Measurements from ENCODE around the gene ALKBH2.

Gene ALKBH2

DNA sequence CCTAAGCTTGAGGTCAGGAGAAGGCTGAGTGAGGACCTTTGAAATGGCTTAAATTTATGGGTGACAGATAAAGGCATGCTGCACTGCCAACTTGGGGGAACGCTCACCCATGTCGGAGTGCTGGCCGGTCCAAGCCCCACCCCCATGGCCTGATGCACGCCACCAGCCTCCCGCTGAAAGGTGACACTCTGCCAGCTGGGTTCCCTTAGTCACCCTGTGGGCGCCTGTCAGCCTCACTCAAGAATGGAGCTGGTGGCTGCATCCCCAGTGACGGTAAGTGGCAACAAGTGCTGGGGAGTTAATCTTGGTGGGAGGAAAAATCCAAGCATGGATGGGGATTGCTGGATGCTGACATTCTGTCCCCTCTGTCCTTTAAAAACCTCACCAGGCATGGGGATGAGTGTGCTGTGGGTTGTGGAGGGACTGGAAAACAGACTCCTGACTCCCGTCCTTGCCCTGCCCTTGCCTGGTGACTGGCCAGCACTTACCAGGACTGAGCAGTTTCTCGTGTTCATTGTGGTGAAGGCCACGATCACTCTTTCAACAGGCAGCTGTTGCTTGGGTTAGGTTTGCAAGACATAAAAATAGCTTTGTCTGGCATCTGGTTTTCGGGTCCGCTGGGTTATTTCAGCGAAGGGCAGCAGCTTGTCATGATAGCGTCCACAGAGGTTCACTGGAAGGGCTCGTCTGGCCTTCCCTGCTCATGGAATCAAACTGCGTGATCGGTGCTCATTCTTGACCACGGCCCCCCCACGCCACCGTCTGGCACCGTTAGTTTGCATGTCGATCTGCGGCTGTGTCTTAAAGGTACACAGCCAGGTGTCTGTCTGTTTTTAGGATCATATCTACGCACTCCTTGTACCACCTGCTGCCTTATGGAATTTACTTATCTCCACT, 38.1 kb upstream of the ALKBH2 start:
- TF ChIP-seq, protein P1, sequence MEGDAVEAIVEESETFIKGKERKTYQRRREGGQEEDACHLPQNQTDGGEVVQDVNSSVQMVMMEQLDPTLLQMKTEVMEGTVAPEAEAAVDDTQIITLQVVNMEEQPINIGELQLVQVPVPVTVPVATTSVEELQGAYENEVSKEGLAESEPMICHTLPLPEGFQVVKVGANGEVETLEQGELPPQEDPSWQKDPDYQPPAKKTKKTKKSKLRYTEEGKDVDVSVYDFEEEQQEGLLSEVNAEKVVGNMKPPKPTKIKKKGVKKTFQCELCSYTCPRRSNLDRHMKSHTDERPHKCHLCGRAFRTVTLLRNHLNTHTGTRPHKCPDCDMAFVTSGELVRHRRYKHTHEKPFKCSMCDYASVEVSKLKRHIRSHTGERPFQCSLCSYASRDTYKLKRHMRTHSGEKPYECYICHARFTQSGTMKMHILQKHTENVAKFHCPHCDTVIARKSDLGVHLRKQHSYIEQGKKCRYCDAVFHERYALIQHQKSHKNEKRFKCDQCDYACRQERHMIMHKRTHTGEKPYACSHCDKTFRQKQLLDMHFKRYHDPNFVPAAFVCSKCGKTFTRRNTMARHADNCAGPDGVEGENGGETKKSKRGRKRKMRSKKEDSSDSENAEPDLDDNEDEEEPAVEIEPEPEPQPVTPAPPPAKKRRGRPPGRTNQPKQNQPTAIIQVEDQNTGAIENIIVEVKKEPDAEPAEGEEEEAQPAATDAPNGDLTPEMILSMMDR (IDR thresholded peaks at IDR 0.05) = no peak
- DNase-seq (ENCODE audit: low spot score) = no peak
- H3K27ac ChIP-seq = peak overlapping the region; percentile 1 to 69
- peak overlapping the region; percentile 35 for H3K4me3 ChIP-seq

DNA sequence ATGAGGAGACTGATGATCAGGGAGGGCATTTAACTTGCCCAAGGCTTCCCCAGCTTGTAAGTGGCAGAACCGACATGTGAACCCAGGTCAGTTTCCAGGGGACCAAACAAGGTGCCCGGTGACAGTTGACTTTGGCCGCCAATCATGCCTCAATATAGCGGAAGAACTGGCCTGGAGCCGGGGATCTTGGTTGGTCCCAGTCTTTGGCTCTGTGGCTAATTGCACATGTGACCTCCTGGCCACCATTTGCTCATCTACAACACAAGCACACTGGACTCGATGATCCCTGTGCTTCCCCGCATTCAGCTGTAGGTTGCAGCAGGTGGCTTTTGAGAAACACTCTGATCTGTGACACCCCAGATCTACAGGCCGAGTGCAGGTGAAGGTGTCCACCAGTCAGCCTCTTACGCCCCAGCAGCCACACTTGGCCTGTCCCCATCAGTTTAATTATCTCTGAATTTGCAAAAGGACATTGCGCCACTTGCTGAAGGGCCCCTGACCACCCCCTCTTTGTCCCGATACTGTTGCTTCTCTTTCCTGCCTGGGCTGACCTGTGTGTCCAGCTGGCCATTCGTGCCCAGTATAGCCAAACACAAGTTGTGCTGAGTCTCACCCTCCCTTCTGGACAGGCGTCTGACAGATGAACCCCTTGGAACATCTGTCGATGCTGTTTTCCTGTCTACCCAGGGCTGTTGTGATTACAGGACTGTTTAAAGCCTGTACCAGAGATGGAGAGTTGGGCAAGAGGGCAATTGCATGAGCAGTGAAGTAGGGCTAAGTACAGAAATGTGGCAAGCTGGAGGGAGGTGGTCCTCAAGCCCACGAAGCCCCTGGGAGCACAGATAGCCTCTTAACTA, 37.3 kb upstream of the ALKBH2 start:
- TF ChIP-seq, protein P1 (IDR thresholded peaks at IDR 0.05) = no peak
- H3K27ac ChIP-seq = peak overlapping the region in 1 of 2 donors; percentile 1

DNA sequence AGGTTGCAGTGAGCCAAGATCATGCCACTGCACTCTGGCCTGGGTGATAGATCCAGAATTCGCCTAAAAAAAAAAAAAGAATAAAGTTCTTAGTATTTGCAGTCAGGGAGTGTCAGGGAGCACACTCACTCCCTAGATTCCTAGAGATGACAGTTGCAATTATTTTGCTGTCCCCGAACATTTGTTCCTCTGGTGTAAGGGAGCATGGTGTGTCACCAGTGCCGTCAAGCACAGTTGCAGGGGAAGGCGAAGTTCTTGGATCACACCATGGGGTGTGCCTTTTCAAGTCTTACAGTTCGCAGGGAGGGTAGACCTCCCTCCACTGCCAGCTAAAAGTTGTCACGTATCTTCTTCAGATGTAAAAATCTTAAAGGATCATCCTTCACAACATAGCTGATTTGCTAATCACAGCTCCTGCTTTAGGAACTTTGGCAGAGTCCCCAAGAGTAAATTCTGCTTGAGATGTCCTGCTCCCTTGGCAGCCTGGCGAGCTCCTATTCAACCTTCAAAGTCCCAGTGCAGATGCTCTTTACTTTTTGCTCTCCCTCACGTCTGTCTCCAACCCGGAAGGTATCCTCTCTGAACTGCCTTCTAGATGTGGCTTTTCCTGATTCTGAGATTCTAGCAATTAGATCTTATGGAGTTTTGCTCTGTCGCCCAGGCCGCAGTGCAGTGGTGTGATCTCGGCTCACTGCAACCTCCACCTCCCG, 34.4 kb upstream of the ALKBH2 start:
- no peak overlapping the region for H3K4me3 ChIP-seq
- DNase-seq (ENCODE audit: low spot score) = peak; percentile 14
- TF ChIP-seq, protein P1 (IDR thresholded peaks at IDR 0.05) = no peak
- no peak overlapping the region for H3K27ac ChIP-seq

More for the DNA sequence above, 37.3 kb upstream of the ALKBH2 start:
- DNase-seq (ENCODE audit: low spot score) = no peak
- no peak overlapping the region for H3K4me3 ChIP-seq

DNA sequence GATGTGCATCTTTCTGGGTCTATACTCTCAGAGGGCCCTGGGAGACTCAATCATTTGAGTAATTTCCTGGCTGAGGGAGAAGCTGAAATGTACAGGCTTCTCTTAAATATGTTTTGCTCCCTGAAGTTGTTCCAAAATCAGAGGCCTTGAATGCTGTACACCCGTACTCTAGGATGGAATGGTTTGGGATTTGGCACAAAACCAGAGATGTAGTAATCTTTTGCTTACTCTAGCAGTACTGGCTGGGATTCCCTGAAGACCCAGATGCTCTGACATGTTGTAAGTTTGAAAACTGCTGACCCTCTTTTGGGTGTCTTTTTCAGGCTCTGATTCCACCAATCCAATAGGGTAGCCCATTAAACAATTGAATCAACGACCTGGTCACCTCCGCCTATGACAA, 33.5 kb upstream of the ALKBH2 start:
- no peak overlapping the region for H3K27ac ChIP-seq
- H3K4me3 ChIP-seq = no peak overlapping the region
- DNase-seq (ENCODE audit: low spot score) = no peak
- TF ChIP-seq, protein P1 (IDR thresholded peaks at IDR 0.05) = no peak

DNA sequence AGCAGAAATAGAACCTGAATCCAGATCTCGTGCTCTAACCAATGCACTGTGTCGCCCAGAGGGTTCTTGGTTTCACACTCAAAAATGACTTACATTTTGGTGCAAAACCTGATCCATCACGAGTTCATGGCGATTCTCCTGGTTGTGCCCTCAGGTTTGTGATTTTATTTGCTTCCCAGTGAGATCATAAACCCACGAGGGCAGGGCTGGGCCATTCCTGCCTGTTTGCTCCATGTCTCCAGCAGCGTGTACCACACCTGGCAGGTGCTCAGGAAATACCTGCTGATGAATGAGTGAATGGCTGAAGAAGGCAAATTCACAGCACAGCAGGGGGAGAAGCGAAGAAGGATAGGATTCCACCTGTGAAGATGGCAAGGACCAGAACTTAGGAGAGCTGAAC, 32.5 kb upstream of the ALKBH2 start:
- TF ChIP-seq, protein P1 (IDR thresholded peaks at IDR 0.05) = no peak
- no peak for DNase-seq (ENCODE audit: low spot score)
- H3K4me3 ChIP-seq = no peak overlapping the region
- no peak overlapping the region for H3K27ac ChIP-seq

DNA sequence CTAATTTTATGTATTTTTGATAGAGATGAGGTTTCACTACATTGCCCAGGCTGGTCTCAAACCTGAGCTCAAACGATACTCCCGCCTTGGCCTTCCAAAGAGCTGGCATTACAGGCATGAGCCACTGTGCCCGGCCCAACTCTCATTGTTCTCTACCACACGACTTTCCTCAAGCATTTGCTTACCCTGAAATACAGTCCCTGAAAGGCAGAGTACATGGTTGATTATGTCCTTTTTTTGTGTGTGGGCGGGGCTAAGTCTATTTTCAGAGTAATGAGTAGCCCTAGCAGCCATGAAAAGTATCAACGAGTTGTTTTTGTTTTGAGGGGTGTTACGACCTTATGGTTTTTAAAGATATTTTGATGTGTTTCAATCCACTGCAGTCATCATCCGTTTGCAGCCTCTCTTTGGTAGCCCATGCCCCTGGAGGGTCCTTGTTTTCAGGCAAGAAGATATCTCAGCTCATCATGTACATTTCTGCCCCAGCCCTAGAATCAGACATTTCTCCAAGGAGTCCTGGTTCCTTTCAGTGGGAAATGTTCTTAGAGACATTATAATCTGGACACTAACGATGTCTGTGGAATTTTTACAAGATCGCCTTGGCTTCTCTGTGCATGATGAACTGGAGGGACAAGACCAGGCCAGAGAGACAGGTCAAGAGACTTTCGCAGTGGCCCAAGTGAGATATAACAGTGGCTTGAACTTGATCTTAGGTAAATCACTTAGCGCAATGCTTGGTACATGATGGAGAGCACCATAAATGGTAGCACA, 31.8 kb upstream of the ALKBH2 start:
- DNase-seq (ENCODE audit: low spot score) = no peak
- TF ChIP-seq, protein P1 (IDR thresholded peaks at IDR 0.05) = no peak
- no peak overlapping the region for H3K27ac ChIP-seq
- no peak overlapping the region for H3K4me3 ChIP-seq
